DOHH2 (cell line): ENCODE measurements around the gene RGS10.
A peak's percentile ranks its signal among the peaks of the same experiment; 100 is the strongest.

Experiments
- H3F3A ChIP-seq: fragments of 200-600 bp; sonication (generic), shearing (Covaris generic); 2 replicates; pipeline ENCODE4 v1.6.0; 2016; ENCODE audit warnings: antibody characterized with exemption, mild to moderate bottlenecking; ENCODE audit not compliant: control insufficient read depth, insufficient read depth
- H3K27ac ChIP-seq: fragments of 200-600 bp; sonication (generic); 2 replicates; pipeline ENCODE4 v1.5.1; 2014; ENCODE audit warnings: low read depth, mild to moderate bottlenecking, low read length, moderate library complexity
- H3K27me3 ChIP-seq: fragments of 200-600 bp; sonication (generic); 2 replicates; pipeline ENCODE4 v1.6.1; 2014; ENCODE audit warnings: mild to moderate bottlenecking, low read length, mixed read lengths; ENCODE audit not compliant: control insufficient read depth
- H3K36me3 ChIP-seq: fragments of 200-600 bp; sonication (generic); 2 replicates; pipeline ENCODE4 v1.6.1; 2014; ENCODE audit warnings: mild to moderate bottlenecking, low read length, moderate library complexity, mixed read lengths; ENCODE audit not compliant: control insufficient read depth
- H3K4me1 ChIP-seq: fragments of 200-600 bp; sonication (generic); 2 replicates; pipeline ENCODE4 v1.6.1; 2014; ENCODE audit warnings: mild to moderate bottlenecking, low read length, mixed read lengths; ENCODE audit not compliant: control insufficient read depth
- H3K4me2 ChIP-seq: fragments of 200-600 bp; sonication (generic); 2 replicates; pipeline ENCODE4 v1.6.0; 2014; ENCODE audit warnings: mild to moderate bottlenecking, low read length, moderate library complexity
- H3K4me3 ChIP-seq: fragments of 200-600 bp; sonication (generic); 2 replicates; pipeline ENCODE4 v1.5.1; 2014; ENCODE audit warnings: mild to moderate bottlenecking, low read length, mixed read lengths
- H3K79me2 ChIP-seq: fragments of 200-600 bp; sonication (generic); 2 replicates; pipeline ENCODE4 v1.6.1; 2014; ENCODE audit warnings: mild to moderate bottlenecking, low read length, mixed read lengths; ENCODE audit not compliant: control insufficient read depth
- H3K9me2 ChIP-seq: fragments of 200-600 bp; sonication (generic); replicated peaks from 2 replicates; pipeline ENCODE4 v1.6.1; 2014; ENCODE audit warnings: mild to moderate bottlenecking, low read length, mixed read lengths; ENCODE audit not compliant: control insufficient read depth
- H3K9me3 ChIP-seq: fragments of 200-600 bp; sonication (generic); 2 replicates; pipeline ENCODE4 v1.6.1; 2014; ENCODE audit warnings: antibody characterized with exemption, low read length, mixed read lengths; ENCODE audit not compliant: control insufficient read depth, insufficient read depth
- H4K20me1 ChIP-seq: fragments of 200-600 bp; sonication (generic); 2 replicates; pipeline ENCODE4 v1.6.0; 2014; ENCODE audit warnings: low read depth, mild to moderate bottlenecking, antibody characterized with exemption, low read length, moderate library complexity; ENCODE audit not compliant: control insufficient read depth, insufficient read depth
- CTCF ChIP-seq: fragments of 200-600 bp; sonication (generic); IDR thresholded peaks from one replicate; pipeline ENCODE4 v1.5.1; 2014; ENCODE audit warnings: antibody characterized with exemption, mild to moderate bottlenecking, low read depth, low read length; ENCODE audit not compliant: poor library complexity, severe bottlenecking
- EZH2phosphoT487 ChIP-seq: fragments of 200-600 bp; sonication (generic); IDR thresholded peaks from 2 replicates; pipeline ENCODE4 v1.6.1; 2017; ENCODE audit warnings: borderline replicate concordance, mild to moderate bottlenecking, antibody characterized with exemption, low read length, moderate library complexity, mixed read lengths

The RGS10 gene

GRCh38 chr10:119545310-119545709 is 2.8 kb upstream of the RGS10 start:
- no peak for TF ChIP-seq EZH2phosphoT487
- TF ChIP-seq CTCF = no peak
- Histone ChIP-seq H3K9me2 (no peaks in the 10 kb centered on the region), H3F3A (0 out of 2 replicates have a peak, but pooled peaks cover 5% of the 10 kb centered on the region), H3K27ac (no peak overlapping the region), H4K20me1 (peaks cover 10% of the 10 kb centered on the region; the same call in 1 of the 2 replicates), H3K36me3 (no peaks in the 10 kb centered on the region), H3K27me3 (peaks cover 19% of the 10 kb centered on the region), H3K79me2 (peaks cover 20% of the 10 kb centered on the region), H3K4me1 (peaks cover 23% of the 10 kb centered on the region), H3K4me3 (no peak overlapping the region), H3K4me2 (no peak overlapping the region), H3K9me3 (no peaks in the 10 kb centered on the region)

GRCh38 chr10:119543814-119544642 is 1.5 kb upstream of the RGS10 start:
- peaks cover 33% of the 10 kb centered on the region for H3K79me2 ChIP-seq
- peaks cover 10% of the 10 kb centered on the region for H4K20me1 ChIP-seq
- no peaks in the 10 kb centered on the region for H3K9me3 ChIP-seq
- peaks cover 35% of the 10 kb centered on the region for H3K4me1 ChIP-seq
- H3K27me3 ChIP-seq = peaks cover 17% of the 10 kb centered on the region
- TF ChIP-seq EZH2phosphoT487 (no peak), CTCF (no peak)
- H3K4me3 ChIP-seq = peak overlapping the region; percentile 77
- no peaks in the 10 kb centered on the region for H3K9me2 ChIP-seq
- H3F3A ChIP-seq = 0 out of 2 replicates have a peak, but pooled peaks cover 5% of the 10 kb centered on the region
- H3K4me2 ChIP-seq = peak overlapping the region; percentile 77
- H3K27ac ChIP-seq = no peak overlapping the region
- no peaks in the 10 kb centered on the region for H3K36me3 ChIP-seq

- no peaks in the 10 kb centered on the region for H3K36me3 ChIP-seq
- H3F3A ChIP-seq = 0 out of 2 replicates have a peak, but pooled peaks cover 5% of the 10 kb centered on the region
- no peaks in the 10 kb centered on the region for H3K9me2 ChIP-seq
- H3K9me3 ChIP-seq = no peaks in the 10 kb centered on the region
- peaks cover 9% of the 10 kb centered on the region for H3K27me3 ChIP-seq
- H3K4me1 ChIP-seq = peaks cover 43% of the 10 kb centered on the region
- peak overlapping the region; percentile 77 for H3K4me3 ChIP-seq
- no peak for TF ChIP-seq EZH2phosphoT487
- peak; percentile 97 for TF ChIP-seq CTCF
- H3K79me2 ChIP-seq = peaks cover 41% of the 10 kb centered on the region
- H3K27ac ChIP-seq = peak overlapping the region; percentile 16
- peaks cover 15% of the 10 kb centered on the region for H4K20me1 ChIP-seq
- H3K4me2 ChIP-seq = peak overlapping the region; percentile 77
Measured at GRCh38 chr10:119542988-119543813, 682 bp upstream of the RGS10 start.
